ENCODE measurements around the gene EYS.

DNA sequence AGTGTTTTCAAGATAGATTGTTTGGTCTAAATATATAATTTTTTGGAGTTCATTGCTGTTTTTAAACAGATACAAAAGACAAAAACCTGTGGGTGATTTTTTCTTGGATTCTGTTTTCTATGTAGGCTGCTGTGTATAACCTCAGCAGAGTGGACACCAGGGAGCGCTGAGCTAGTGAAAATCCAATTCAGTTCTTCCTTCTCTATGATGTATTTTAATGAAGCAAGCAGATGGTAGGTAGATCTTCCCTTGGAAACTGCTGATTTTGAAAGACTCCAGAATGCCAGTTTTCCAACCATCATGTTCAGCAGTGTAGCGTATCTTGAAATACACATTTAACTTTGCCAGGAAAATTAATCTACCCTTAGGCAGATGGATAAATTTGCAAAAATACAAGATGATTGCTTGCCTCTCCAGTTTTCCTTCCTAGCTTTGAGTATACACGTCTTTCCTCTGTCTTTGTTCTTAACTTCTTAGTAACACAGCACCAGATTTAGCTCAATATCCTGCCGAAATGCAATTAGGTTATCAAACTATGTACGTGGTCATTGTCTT, 1893.4 kb downstream of the EYS start:
- TF ChIP-seq BACH2 (CRISPR knock-in tag; IDR thresholded peaks at IDR 0.05; ENCODE audit: borderline replicate concordance) (no peak), RARB (CRISPR knock-in tag; IDR thresholded peaks at IDR 0.05) (no peak), ZNF565 (CRISPR knock-in tag; conservative IDR thresholded peaks at IDR 0.05; ENCODE audit: low read depth) (no peak), ZC3H10 (CRISPR knock-in tag; IDR thresholded peaks at IDR 0.05) (no peak), ESRRG (CRISPR knock-in tag; IDR thresholded peaks at IDR 0.05) (no peak), ZFP30 (CRISPR knock-in tag; IDR thresholded peaks at IDR 0.05) (no peak)
- TF ChIP-seq, protein P1, sequence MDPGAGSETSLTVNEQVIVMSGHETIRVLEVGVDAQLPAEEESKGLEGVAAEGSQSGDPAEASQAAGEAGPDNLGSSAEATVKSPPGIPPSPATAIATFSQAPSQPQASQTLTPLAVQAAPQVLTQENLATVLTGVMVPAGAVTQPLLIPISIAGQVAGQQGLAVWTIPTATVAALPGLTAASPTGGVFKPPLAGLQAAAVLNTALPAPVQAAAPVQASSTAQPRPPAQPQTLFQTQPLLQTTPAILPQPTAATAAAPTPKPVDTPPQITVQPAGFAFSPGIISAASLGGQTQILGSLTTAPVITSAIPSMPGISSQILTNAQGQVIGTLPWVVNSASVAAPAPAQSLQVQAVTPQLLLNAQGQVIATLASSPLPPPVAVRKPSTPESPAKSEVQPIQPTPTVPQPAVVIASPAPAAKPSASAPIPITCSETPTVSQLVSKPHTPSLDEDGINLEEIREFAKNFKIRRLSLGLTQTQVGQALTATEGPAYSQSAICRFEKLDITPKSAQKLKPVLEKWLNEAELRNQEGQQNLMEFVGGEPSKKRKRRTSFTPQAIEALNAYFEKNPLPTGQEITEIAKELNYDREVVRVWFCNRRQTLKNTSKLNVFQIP (CRISPR knock-in tag; IDR thresholded peaks at IDR 0.05; ENCODE audit: borderline replicate concordance, low read depth) = no peak
- TF ChIP-seq, protein P2, sequence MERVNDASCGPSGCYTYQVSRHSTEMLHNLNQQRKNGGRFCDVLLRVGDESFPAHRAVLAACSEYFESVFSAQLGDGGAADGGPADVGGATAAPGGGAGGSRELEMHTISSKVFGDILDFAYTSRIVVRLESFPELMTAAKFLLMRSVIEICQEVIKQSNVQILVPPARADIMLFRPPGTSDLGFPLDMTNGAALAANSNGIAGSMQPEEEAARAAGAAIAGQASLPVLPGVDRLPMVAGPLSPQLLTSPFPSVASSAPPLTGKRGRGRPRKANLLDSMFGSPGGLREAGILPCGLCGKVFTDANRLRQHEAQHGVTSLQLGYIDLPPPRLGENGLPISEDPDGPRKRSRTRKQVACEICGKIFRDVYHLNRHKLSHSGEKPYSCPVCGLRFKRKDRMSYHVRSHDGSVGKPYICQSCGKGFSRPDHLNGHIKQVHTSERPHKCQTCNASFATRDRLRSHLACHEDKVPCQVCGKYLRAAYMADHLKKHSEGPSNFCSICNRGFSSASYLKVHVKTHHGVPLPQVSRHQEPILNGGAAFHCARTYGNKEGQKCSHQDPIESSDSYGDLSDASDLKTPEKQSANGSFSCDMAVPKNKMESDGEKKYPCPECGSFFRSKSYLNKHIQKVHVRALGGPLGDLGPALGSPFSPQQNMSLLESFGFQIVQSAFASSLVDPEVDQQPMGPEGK (CRISPR knock-in tag; IDR thresholded peaks at IDR 0.05; ENCODE audit: borderline replicate concordance) = no peak

Data from SK-N-SH treated with all-trans-retinoic acid at 6 μM for 48 hours (cell line).